Trophoblast cell (in vitro differentiated cells and primary cell): Measurements from ENCODE around the gene CDRT4.
A peak's percentile ranks its signal among the peaks of the same experiment; 100 is the strongest.

Experiments used
- DNase-seq, 2 donors: peaks; one replicate each; pipeline ENCODE4 v3.0.0-alpha.2; 2016
- H2AFZ ChIP-seq: 2 replicates; pipeline ENCODE4 v1.6.1; 2013; ENCODE audit warnings: low read length, moderate library complexity, mild to moderate bottlenecking; ENCODE audit not compliant: insufficient read depth, poor library complexity
- H2AK5ac ChIP-seq: 2 replicates; pipeline ENCODE4 v1.6.1; 2013; ENCODE audit warnings: mild to moderate bottlenecking, low read length
- H2BK120ac ChIP-seq: 2 replicates; pipeline ENCODE4 v1.6.1; 2013; ENCODE audit warnings: low read length, mild to moderate bottlenecking, moderate library complexity; ENCODE audit not compliant: insufficient read depth, poor library complexity
- H2BK12ac ChIP-seq: 2 replicates; pipeline ENCODE4 v1.6.1; 2013; ENCODE audit warnings: mild to moderate bottlenecking, low read length, moderate library complexity
- H2BK5ac ChIP-seq: 2 replicates; pipeline ENCODE4 v1.6.1; 2013; ENCODE audit warnings: low read length, low read depth, moderate library complexity, mild to moderate bottlenecking; ENCODE audit not compliant: poor library complexity
- H3K14ac ChIP-seq: 2 replicates; pipeline ENCODE4 v1.6.1; 2013; ENCODE audit warnings: mild to moderate bottlenecking, low read length
- H3K18ac ChIP-seq: 2 replicates; pipeline ENCODE4 v1.6.1; 2013; ENCODE audit warnings: mild to moderate bottlenecking, low read length
- H3K23ac ChIP-seq: 2 replicates; pipeline ENCODE4 v1.6.1; 2013; ENCODE audit warnings: low read length
- H3K27ac ChIP-seq: 2 replicates; pipeline ENCODE4 v1.5.1; 2013; ENCODE audit warnings: low read depth, mild to moderate bottlenecking, inconsistent platforms, low read length, moderate library complexity
- H3K27me3 ChIP-seq: 2 replicates; pipeline ENCODE4 v1.6.1; 2013; ENCODE audit warnings: inconsistent platforms, mild to moderate bottlenecking, low read length, moderate library complexity; ENCODE audit not compliant: insufficient read depth
- H3K36me3 ChIP-seq, 2 experiments: 1 replicate in 1 of 2; 2 replicates in 1 of 2; pipeline ENCODE4 v1.6.1; 2013; ENCODE audit warnings: low read length in 2 of 2, mild to moderate bottlenecking in 2 of 2, moderate library complexity in 1 of 2; ENCODE audit not compliant: insufficient read depth in 2 of 2, control insufficient read depth in 1 of 2
- H3K4ac ChIP-seq: 2 replicates; pipeline ENCODE4 v1.6.1; 2013; ENCODE audit warnings: low read depth, mild to moderate bottlenecking, low read length, moderate library complexity
- H3K4me1 ChIP-seq, 2 experiments: 1 replicate in 1 of 2; 2 replicates in 1 of 2; pipeline ENCODE4 v1.6.1; 2013; ENCODE audit warnings: low read length in 2 of 2, mild to moderate bottlenecking in 2 of 2, moderate library complexity in 1 of 2; ENCODE audit not compliant: insufficient read depth in 2 of 2, control insufficient read depth in 1 of 2
- H3K4me2 ChIP-seq: 2 replicates; pipeline ENCODE4 v1.6.1; 2013; ENCODE audit warnings: inconsistent platforms, mild to moderate bottlenecking, low read length, moderate library complexity
- H3K4me3 ChIP-seq: 2 replicates; pipeline ENCODE4 v1.5.1; 2013; ENCODE audit warnings: mild to moderate bottlenecking, low read depth, low read length, inconsistent platforms
- H3K79me1 ChIP-seq: one replicate; pipeline ENCODE4 v1.6.1; 2013; ENCODE audit warnings: low read length
- H3K79me2 ChIP-seq: 2 replicates; pipeline ENCODE4 v1.6.1; 2013; ENCODE audit warnings: low read length, mild to moderate bottlenecking; ENCODE audit not compliant: control insufficient read depth, insufficient read depth, poor library complexity
- H3K9ac ChIP-seq: 2 replicates; pipeline ENCODE4 v1.6.1; 2013; ENCODE audit warnings: mild to moderate bottlenecking, low read length
- H3K9me3 ChIP-seq: 2 replicates; pipeline ENCODE4 v1.6.1; 2013; ENCODE audit warnings: low read depth, mild to moderate bottlenecking, control low read depth, inconsistent platforms, low read length; ENCODE audit not compliant: insufficient read depth
- H4K12ac ChIP-seq: 2 replicates; pipeline ENCODE4 v1.6.1; 2013; ENCODE audit warnings: low read depth, mild to moderate bottlenecking, low read length, moderate library complexity
- H4K8ac ChIP-seq: 2 replicates; pipeline ENCODE4 v1.6.1; 2013; ENCODE audit warnings: low read depth, mild to moderate bottlenecking, low read length, moderate library complexity
- H4K91ac ChIP-seq: one replicate; pipeline ENCODE4 v1.6.1; 2013; ENCODE audit warnings: low read depth, mild to moderate bottlenecking, low read length, moderate library complexity
- WGBS: extraction: QIAGEN DNeasy Blood & Tissue Kit; methylation state at CpG from one replicate; pipeline ENCODE4 v1.1.7; 2013; ENCODE audit warnings: missing lambda C conversion rate; ENCODE audit not compliant: insufficient read length, insufficient coverage; ENCODE audit errors: extremely low coverage; 5-methylcytosine and 5-hydroxymethylcytosine counted together

The CDRT4 gene

GRCh38 chr17:15493693-15494035 lies 26.2 kb upstream of the CDRT4 start:
- no peak overlapping the region for H2AK5ac ChIP-seq

GRCh38 chr17:15492791-15493692 lies 25.6 kb upstream of the CDRT4 start:
- no peak overlapping the region for H2BK12ac ChIP-seq
- no peaks in the 10 kb centered on the region for H3K9me3 ChIP-seq
- H3K4ac ChIP-seq, result no peak overlapping the region
- peaks cover 7% of the 10 kb centered on the region for H3K79me1 ChIP-seq
- H3K27ac ChIP-seq, result no peak overlapping the region
- H2AK5ac ChIP-seq, result no peak overlapping the region
- no peak overlapping the region for H3K4me2 ChIP-seq
- H2AFZ ChIP-seq, result no peak overlapping the region
- H4K8ac ChIP-seq, result no peak overlapping the region
- H3K79me2 ChIP-seq, result no peaks in the 10 kb centered on the region
- no peak overlapping the region for H3K23ac ChIP-seq
- H3K27me3 ChIP-seq, result no peaks in the 10 kb centered on the region
- peaks cover 6 to 9% of the 10 kb centered on the region in 2 experiments for H3K36me3 ChIP-seq
- peak in 1 of 2 donors; percentile 12 for DNase-seq
- H3K9ac ChIP-seq, result no peak overlapping the region
- no peak overlapping the region for H4K91ac ChIP-seq
- WGBS, result no CpG with 5 or more reads among the region's 8 CpGs
- no peak overlapping the region for H3K18ac ChIP-seq
- H2BK5ac ChIP-seq, result no peak overlapping the region
- no peak overlapping the region for H2BK120ac ChIP-seq
- H3K14ac ChIP-seq, result no peak overlapping the region
- H4K12ac ChIP-seq, result no peak overlapping the region
- peaks cover 9 to 11% of the 10 kb centered on the region in 2 experiments for H3K4me1 ChIP-seq
- no peak overlapping the region for H3K4me3 ChIP-seq

More at GRCh38 chr17:15493693-15494035, 26.2 kb upstream of the CDRT4 start:
- no CpG with 5 or more reads among the region's 1 CpG for WGBS
- Histone ChIP-seq H3K4me1 (peaks cover 9 to 11% of the 10 kb centered on the region in 2 experiments), H3K4ac (no peak overlapping the region), H3K14ac (no peak overlapping the region), H3K4me2 (no peak overlapping the region), H3K9ac (no peak overlapping the region), H2AFZ (no peak overlapping the region), H4K12ac (no peak overlapping the region), H4K91ac (no peak overlapping the region), H3K9me3 (no peaks in the 10 kb centered on the region), H3K79me2 (no peaks in the 10 kb centered on the region), H2BK120ac (no peak overlapping the region), H3K23ac (no peak overlapping the region), H3K79me1 (peaks cover 7% of the 10 kb centered on the region), H3K27me3 (no peaks in the 10 kb centered on the region), H3K4me3 (no peak overlapping the region), H3K18ac (no peak overlapping the region), H2BK12ac (no peak overlapping the region), H2BK5ac (no peak overlapping the region), H3K36me3 (peaks cover 6 to 8% of the 10 kb centered on the region in 2 experiments), H4K8ac (no peak overlapping the region), H3K27ac (no peak overlapping the region)
- DNase-seq, result no peak

DNA sequence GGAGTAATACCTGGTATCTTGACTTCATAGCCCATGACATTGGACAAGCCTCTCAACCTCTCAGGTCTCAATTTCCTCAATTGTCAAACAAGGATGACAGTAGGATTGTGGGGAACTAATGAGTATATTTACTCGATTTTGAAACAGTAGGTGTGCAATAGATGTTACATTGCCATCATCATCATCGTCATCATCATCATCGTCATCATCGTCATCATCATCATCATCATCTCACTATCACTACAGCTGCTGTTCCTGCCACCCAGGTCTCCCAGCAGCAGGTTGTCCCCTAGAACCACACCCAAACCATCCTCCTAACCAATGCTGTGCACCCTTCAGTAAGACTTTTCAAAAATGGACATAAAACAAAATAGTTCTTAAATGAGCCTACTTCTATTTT lies 24.8 kb upstream of the CDRT4 start:
- no peak overlapping the region for H3K4me2 ChIP-seq
- no peak for DNase-seq
- no peak overlapping the region for H4K12ac ChIP-seq
- H3K27me3 ChIP-seq, result no peaks in the 10 kb centered on the region
- no peak overlapping the region for H3K9ac ChIP-seq
- H3K79me2 ChIP-seq, result no peaks in the 10 kb centered on the region
- H3K14ac ChIP-seq, result no peak overlapping the region
- no peak overlapping the region for H3K4me3 ChIP-seq
- no peak overlapping the region for H3K18ac ChIP-seq
- no peaks in the 10 kb centered on the region for H3K9me3 ChIP-seq
- H2AFZ ChIP-seq, result no peak overlapping the region
- H4K91ac ChIP-seq, result no peak overlapping the region
- no CpG with 5 or more reads among the region's 4 CpGs for WGBS
- no peak overlapping the region for H2AK5ac ChIP-seq
- H3K4me1 ChIP-seq, result peaks cover 9 to 11% of the 10 kb centered on the region in 2 experiments
- H3K79me1 ChIP-seq, result peaks cover 7% of the 10 kb centered on the region
- H3K23ac ChIP-seq, result no peak overlapping the region
- H3K36me3 ChIP-seq, result peaks cover 9 to 10% of the 10 kb centered on the region in 2 experiments
- H2BK12ac ChIP-seq, result no peak overlapping the region
- no peak overlapping the region for H2BK120ac ChIP-seq
- no peak overlapping the region for H3K27ac ChIP-seq
- no peak overlapping the region for H4K8ac ChIP-seq
- H3K4ac ChIP-seq, result no peak overlapping the region
- H2BK5ac ChIP-seq, result no peak overlapping the region

DNA sequence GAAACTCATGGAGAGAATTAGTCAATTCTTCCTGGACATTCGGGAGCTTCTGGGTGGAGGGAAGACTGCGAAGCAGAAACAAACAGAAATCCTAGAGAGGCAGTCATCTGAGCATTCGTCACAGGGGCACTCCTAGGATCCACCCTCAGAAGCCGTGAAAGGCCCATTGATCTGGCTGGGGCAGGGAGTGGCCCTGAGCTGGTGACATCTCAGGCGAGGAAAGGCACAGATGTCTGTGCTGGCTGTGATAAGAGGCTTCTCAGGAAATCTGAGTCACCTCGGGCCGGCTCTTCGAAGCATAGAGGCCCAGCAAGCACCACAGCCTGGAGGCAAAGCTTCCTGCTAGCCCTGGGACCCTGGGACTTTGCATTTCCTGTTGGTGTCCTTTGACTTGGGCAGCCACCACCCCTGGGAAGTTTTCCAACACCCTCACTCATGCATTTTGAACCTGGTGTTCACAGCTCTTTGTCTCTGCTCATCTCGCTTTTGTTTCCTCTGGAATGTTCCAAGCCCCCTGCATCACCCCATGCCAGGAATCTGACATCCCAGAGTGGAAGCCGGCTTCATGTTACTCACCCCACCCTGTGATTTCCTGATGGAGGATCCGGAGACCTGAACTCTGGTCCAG lies 23.3 kb upstream of the CDRT4 start:
- H3K4me1 ChIP-seq, result peaks cover 9 to 13% of the 10 kb centered on the region in 2 experiments
- no peak overlapping the region for H3K9ac ChIP-seq
- peaks cover 7% of the 10 kb centered on the region for H3K79me1 ChIP-seq
- peak overlapping the region; percentile 11 for H2BK120ac ChIP-seq
- no peak overlapping the region for H4K91ac ChIP-seq
- no peak overlapping the region for H3K18ac ChIP-seq
- no peaks in the 10 kb centered on the region for H3K27me3 ChIP-seq
- H3K79me2 ChIP-seq, result no peaks in the 10 kb centered on the region
- no peak overlapping the region for H3K4me3 ChIP-seq
- peak overlapping the region; percentile 40 for H3K27ac ChIP-seq
- H2AFZ ChIP-seq, result no peak overlapping the region
- no peak overlapping the region for H3K4ac ChIP-seq
- H3K23ac ChIP-seq, result no peak overlapping the region
- no peak overlapping the region for H3K4me2 ChIP-seq
- peak overlapping the region; percentile 38 for H2BK12ac ChIP-seq
- H3K36me3 ChIP-seq, result peaks cover 7% of the 10 kb centered on the region in 2 experiments
- peak; percentile 74 to 81 for DNase-seq
- no peaks in the 10 kb centered on the region for H3K9me3 ChIP-seq
- H2AK5ac ChIP-seq, result no peak overlapping the region
- H4K12ac ChIP-seq, result no peak overlapping the region
- H2BK5ac ChIP-seq, result no peak overlapping the region
- no peak overlapping the region for H3K14ac ChIP-seq
- peak overlapping the region; percentile 28 for H4K8ac ChIP-seq
- WGBS, result no CpG with 5 or more reads among the region's 11 CpGs
